ENCODE measurements around the gene CTU2.
"Not testable (repeated sequence)": the region's sequence is repeated elsewhere in the genome, so short reads cannot be mapped to it uniquely, and the experiment has no call there.

The CTU2 gene

DNA sequence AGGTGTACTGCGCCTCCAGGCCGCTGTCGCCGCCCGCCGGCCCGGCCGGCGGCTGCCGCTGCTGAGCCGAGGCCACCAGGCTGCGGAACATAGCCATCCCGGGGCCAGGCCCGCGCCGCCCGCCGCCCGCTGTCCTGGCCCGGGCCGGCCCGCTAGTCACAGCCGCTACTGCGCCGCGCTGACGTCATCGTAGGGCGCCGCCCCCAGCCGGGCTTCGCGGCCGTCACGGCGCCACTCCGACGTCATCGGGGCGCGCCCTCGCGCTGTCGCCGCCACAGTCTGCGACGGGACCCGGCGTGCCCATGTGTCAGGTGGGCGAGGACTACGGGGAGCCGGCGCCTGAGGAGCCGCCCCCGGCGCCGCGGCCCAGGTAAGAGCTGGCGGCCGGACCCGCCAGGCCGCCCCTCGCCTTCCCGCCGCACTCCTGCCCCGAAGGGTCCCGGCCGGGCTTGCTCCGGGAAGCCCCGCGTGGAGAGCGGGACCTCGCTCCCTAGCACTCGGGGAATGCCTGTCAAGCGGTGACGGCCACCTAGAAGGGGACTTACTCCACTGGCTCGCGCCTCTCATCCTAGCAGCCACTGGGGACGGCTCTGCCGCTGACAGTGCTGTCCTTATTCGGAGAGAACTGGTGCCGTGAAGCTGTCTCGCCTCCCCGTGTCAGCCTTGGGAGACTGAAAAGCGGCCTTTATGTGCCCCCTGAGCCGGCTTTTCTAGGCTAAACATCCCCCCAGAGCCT lies at the start of gene CTU2, which contains the start of gene RNF166:
Gene CTU2, plus strand, starts transcription at position 275 of the 736 bp plus-strand sequence. Its CDS starts 28 bp downstream, at position 303.
Gene RNF166, minus strand, starts transcription at position 180 of the 736 bp plus-strand sequence. Its CDS starts 83 bp downstream, at position 97.
- peak; percentile 24 for DNase-seq

DNA sequence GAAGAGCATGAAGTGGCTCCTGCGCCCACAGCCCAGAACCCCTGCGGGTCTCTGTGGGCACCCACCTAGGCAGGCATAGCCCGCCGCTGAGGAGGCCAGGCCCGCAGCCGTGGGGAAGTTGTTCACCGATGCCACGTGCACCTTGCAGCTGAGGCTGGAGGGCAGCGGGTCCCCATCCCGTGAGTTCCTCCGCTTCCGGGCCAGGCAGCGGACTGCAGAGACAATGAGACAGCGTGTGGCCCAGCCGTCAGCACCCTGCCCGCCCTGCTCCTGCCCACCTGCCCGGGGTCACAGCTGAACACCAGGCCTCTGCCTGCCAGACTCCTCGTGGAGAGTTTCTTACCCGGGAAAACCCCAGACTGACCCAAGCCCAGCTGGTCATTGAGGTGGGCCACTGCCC lies 48.9 kb upstream of the CTU2 start:
- DNase-seq = no peak

DNA sequence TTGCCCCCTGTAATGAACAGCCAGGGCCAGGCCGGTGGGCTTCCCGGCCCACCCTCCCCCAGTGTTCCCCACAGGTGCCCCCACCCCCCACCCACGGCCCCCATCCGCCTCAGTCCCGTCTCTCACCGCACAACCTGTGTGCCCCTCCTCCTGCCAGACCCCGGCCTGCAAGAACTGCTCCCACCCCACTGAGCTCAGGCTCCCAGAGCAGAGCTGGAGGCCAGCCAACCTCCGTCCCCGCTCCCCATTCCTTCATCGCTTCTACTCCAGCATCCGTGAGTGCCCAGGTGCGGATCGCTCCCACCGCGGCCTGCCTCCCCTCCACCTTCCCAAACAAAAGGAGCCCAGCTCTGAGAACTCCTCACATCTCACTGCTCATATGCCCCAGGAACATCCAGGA lies 47.6 kb upstream of the CTU2 start:
- no peak for DNase-seq

DNA sequence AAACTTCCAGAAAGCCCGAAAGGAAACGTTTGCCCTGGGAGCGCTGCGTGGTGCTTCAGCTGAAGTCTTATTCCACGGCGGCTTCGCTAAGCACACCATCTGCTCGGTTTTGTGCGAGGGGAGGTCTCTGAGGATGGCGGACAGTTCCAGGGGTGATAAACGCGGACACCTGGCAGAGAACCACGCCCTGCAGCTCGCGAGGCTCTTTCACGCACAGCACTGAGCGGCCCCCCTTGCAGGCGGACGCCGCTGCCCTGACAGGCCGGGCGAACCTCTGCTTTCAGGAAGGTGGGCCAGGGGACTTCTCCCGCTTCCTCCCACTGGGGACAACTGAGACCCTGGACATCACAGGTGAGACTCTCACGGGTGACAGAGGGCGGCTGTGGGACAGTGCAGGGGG lies 47.1 kb upstream of the CTU2 start:
- no peak for DNase-seq

DNA sequence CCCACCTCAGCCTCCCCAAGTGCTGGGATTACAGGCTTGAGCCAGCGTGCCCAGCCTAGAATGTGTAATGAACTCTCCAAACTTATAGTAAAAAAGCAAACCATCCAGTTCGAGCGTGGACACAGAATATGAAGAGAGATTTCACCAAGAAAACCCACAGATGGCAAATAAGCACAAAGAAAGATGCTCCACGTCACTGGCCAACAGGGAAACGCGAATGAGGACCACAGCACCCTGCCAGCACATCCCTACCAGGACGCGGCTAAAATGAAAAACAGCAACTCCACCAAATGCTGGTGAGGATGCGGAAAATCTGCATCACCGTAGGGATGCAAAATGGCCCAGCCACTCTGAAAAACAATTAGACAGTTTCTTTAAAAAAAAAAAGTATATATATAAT lies 44.8 kb upstream of the CTU2 start:
- no peak for DNase-seq

DNA sequence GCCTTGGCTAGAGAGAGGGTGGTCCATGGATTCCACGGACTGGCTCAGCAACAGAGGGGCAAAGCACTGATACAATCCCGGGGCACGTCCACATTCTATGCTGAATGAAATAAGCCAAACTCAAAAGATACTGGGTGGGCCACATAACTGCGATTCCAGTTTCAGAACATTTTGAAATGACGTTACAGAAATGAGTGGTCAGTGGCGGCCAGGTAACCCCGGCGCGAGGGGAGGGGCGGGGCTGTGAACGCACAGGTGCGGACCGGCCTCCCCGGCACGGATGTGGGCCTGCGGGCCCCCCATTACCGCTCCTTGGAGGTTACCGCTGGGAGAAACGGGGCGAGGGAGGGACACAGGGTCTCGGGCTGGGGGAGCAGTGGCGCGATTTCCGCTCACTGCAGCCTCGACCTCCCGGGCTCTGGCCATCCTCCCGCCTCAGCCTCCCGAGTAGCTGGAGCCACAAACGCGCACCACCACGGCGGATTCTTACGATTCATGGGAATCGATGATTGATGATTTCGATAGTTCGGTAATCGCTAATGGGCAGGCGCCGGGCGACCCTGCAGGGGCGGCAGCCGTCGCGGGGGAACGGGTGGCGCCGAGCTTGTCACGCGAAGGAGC lies 44.0 kb upstream of the CTU2 start:
- DNase-seq = no peak

DNA sequence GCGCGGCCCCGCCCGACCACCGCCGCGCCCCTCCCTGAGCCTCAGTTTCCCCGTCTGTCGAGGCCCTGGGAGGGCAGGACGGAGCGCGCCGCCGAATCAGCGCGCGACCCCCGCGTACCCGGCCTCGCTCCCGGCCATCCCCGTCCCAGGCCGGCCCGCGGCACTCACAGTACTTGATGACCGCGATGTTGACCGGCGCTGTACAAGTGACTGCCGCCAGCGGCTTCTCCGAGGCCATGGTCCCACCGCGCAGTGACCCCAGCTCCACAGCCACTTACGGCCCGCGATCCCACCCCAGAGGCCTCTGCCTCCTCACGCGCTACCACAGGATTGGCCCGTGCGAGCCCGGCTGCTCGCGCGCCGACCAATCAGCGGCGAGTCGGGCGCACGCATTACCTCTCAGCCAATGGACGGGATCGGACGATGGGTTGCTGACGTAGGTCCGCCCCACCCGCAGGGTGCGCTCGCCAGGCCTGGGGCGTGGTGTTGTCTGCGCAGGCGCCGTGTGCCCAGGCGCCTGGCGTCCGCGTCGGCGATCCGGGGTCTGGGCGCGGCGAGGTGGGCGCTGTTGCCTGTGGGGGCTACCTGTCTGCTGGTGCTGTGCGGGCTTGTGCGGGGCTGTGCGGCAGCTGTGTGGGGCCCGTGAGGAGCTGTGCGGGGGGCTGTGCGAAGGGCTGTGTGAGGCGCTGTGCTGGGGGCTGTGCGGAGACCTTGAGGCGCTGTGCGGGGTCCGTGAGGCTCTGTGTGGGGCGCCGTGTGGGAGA lies 43.3 kb upstream of the CTU2 start, which contains the start of gene MVD:
Gene MVD, minus strand, starts transcription at position 249 of the 764 bp plus-strand sequence. Its CDS starts 11 bp downstream, at position 238.
- peak; percentile 89 for DNase-seq

DNA sequence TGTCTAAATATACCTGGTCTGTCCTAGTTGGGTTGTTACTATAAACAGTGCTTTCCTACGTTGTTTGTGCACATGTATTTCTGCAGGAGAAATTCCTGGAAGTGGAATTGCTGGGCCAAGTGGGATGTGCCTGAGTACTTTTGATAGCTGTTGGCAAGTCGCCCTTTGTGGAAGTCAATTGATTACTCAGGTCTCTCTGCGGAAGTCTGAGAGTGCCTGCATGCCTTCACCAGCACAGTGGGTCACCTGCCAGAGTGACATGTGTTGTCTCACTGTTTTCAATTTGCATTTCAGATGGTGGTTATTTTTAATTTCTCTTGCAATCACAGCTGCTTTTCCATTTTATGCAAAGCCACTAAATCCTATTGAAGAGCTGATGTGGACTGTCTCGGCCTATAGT lies 41.2 kb upstream of the CTU2 start:
- DNase-seq = no peak

DNA sequence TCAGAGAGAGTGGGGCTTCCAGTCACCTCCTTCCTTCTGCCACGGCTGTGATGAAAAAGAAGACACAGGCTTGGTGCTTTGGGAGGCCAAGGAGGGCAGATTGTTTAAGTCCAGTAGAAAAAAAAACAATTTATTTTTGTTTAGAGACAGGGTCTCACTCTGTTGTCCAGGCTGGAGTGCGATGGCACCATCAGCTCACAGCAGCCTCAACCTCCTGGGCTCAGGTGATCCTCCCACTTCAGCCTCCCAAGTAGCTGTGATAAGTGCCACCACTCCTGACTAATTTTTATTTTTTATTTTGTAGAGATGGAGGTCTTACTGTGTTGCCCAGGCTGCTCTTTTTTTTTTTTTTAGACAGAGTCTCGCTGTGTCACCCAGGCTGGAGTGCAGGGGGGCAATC lies 40.7 kb upstream of the CTU2 start:
- DNase-seq = no peak

DNA sequence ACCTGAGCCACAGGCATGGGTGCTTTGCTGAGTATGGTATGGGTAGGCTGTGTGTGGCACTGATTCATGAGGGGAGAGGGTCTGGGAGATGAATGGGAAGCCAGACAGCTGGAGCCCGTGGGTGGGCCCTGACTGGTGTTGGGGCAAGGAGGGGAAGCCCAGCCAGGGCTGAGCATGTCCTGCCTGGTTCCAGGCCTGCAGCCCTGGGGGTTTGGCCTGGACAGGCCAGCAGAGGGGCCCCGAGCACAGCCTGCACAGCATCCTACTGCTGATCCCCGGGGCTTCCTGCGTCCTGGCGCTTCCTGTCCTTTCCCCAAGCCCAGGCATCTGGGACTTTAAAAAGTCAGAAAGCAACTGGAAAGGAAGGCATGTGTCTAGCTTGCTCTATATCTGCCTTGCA lies 38.8 kb upstream of the CTU2 start:
- DNase-seq = no peak

DNA sequence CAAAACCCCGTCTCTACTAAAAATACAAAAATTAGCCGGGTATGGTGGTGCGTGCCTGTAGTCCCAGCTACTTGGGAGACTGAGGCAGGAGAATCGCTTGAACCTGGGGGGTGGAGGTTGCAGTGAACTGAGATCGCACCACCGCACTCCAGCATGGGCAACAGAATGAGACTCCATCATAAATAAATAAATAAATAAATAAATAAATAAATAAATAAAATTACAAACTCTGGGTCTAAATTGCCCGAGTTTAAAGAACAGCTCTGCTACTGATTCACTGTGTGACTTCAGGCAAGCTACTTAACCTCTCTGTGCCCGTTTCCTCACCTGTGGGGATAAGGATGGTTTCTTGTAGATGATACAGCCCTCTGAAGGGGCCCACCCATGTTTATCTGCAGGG lies 36.8 kb upstream of the CTU2 start:
- DNase-seq = not testable (repeated sequence)

DNA sequence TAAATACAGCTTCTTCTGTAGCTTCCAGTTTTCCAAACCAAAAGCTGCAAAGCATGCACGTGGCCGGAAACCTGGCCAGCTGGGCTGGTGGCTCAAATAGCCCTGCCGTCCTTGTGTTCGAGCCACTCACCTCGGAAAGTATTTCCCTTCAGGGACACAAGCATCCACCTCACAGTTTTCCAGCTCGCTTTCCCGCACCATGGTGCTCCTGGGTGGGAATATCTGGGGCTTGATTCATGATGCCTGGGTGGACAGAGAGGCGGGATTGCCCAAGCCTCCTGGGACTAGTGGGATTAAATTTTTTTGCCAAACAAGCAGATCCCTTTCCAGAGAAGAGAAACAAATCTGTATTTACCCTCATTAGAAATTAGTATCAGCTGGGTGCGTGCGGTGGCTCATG lies 36.3 kb upstream of the CTU2 start:
- no peak for DNase-seq

DNA sequence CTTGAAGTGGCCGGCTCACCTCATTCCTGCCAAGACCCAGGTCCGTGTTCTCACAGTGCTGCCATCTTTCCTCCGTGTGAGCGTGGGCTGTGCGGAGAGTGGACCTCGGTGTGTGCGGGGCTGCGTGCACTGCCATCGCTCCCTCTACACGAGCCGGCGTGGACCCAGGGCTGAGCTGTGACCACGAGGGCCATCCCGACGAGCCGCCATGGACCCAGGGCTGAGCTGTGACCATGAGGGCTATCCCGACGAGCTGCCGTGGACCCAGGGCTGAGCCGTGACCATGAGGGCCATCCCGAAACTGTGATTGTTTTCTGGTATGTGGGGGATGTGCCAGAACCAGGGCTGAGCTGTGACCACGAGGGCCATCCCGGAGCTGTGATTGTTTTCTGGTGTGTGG lies 34.5 kb upstream of the CTU2 start:
- DNase-seq = no peak

DNA sequence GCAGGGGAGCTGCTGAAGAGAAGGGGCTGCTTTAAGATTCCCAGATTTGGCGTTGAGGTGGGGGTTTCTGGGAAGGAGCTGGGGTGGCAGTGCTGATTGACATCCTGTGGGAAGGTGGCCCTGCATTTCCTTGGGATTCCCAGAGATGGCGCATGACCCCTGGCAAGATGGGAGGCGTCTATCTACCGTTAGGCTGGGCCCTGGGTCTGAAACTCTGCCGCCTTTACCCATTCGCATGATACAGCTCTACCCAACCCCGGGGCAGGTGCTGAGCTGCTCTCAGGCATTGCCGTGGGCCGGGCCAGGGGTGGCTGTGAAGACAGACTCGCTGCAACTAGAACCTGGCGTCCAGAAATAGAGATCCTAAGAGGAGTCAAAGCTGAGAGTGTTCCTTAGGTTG lies 33.5 kb upstream of the CTU2 start:
- DNase-seq = no peak

DNA sequence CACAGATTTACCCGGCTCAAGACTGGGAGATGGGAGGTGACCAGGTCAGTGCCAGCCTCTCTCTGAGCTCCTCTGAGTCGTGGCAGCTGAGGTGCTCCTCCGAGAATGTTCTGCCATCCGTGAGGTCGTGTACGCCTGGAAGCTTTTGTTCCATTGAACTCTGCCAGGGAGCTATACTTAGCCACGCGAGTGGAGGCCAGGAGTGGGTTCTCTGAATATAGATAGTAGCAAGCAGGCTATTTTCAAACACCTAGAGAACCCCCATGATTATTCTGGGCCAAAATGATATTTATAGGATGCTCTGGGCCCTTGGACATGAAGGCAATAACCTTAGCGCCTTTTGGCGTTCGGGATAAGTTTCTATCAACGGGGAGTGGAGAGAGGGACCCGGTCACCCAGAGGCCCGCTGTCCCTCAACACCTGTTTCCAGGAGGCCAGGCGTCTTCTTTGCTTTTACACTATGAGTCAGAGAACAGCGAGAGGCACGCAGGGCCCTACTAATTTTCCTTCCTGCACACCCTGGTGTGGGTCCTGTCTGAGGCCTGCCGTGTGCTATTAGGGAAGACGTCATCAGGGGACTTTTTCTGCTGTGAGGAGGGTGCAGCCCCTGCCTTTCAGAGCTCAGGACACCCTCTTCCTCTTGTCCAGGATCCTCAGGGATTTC lies 32.5 kb upstream of the CTU2 start:
- DNase-seq = no peak

DNA sequence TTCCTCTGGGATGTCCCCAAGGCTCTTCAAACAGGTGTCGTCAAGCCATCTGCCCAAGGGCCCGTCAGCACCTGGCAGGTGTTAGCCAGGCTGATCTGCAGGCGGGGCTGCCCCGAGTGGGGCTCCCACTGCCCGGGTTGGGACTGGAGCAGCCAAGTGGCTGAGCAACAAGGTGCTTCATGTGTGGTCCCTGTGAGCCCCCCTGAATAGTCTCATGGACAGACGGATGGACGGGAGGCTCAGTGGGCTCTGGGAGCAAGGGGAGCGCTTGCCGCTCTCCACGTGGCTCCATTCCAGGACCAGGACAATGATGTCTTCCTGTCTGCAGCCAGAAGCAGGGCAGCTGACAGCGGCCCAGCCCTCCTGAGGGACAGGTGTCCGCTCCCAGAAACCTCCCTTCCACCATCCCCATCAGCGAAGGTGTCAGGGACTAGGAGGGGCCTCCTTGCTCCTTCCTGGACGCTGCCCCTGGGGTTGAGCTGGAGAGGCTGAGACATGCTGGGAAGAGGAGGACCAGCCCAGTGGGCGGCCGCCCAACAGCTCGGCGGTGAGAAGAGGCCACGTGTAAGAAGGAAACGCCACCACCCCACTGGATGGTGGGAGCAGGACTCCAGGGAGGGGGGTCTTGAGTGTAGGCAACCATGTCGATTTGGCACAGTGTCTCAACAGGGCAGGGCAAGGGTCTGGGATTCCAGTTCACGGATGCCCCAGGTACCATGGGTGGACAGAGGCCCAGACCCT lies 29.6 kb upstream of the CTU2 start:
- DNase-seq = no peak

DNA sequence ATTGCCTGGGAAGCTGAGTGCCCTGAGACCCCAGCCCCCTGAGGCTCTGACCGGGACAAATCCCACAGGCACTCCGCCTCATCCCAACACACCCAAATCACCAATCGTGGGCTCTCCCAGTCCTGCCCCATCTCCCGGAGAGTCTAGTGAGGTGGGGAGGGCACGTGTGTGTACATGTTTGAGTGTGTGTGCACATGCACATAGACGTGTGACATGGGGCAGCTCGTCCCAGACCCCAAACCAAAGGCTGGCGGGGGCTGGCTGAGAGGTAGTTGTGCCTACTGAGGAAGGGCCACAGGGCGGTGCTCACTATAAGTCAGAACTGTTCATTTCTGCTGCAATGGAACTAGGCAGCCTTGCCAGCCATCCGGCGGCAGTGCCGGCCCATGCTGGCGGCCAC lies 28.6 kb upstream of the CTU2 start:
- no peak for DNase-seq

DNA sequence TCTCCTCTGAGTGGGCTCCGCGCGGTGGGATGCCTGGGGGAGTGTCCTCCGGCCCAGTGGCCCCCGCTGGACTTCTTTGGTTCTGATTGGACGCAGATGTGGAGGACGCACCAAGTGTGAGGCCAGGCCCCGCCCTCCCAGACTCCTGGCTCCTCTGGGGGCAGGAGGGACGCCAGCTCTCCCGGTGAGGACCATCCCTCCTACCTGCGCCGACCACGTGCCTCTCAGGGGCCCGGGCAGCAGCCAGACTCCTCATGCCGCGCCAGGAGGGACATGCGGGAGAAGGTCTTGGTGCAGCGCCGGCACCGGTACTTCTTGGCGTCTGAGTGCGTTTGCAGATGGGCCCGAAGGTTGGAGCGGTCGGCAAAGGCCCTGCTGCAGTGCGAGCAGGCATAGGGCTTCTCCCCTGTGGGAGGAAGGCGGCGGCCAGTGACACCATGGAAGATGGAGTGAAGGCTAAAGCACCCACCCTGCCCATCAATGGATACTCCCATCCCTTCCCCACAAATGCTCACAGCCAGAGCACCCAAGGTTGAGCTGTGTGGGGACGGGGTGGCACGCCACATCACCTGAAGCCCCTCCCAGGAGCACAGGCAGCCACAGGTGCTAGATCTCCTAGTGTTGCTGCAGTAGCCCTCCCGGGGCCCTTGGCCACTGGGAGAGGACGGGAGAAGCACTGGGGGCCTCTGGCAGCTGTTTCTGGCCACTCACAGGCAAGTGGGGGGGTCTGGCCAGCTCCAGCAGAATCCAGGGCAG lies 27.9 kb upstream of the CTU2 start:
- no peak for DNase-seq

DNA sequence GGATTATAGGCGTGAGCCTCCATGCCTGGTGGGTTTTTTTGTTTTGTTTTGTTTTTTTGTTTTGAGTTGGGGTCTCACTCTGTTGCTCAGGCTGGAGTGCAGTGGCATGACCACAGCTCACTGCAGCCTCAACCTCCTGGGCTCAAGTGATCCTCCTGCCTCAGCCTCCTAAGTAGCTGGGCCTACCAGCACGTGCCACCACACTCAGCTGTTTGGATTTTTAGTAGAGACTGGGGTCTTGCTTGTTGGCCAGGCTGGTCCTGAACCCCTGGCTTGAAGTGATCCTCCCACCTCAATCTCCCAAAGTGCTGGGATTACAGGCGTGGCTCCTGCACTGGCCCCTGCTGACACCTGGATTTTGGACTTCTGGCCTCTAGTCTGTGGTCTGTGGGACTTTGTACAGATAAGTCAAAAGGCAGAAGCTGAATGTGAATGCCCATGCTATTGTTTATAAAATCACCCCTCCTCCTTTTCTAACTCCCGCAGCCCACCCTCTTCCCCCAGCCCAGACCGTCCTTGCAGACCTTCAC lies 25.7 kb upstream of the CTU2 start:
- DNase-seq = no peak

DNA sequence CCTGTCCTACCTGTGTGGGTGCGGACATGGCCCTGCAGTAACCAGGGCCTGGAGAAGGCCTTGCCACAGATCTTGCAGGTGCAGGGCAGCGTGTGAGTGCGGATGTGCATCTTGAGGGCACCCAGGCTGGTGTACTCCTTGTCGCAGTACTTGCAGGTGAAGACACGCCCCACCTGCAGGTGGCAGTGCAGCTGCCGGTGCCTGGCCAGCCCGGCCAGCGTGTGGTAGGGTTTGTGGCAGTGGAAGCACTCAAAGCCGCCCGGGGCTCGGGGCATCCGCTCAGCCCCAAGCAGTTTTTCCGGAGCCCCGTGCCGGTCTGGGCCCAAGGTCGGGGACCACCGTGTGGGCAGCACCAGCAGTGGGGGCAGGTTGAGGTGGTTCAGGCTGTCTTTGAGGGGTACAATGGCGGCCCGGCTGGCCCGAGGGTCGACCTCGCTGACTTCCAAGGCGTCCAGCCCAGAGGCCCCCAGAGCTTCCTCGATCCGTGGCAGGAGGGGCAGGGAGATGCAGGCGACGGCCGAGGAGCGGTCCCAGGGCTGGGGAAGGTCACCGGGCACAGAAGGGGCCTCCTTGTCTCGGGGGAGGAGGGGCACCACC lies 25.1 kb upstream of the CTU2 start:
- no peak for DNase-seq
